Measurements from ENCODE around the gene PM20D1. TPM values are rescaled to one million over a fixed set of nuclear protein-coding genes. Genes with fewer than 3 reads are reported as not detected.

The PM20D1 gene
- total RNA-seq, 1 donor from 2014 or later, result under 0.01 TPM

DNA sequence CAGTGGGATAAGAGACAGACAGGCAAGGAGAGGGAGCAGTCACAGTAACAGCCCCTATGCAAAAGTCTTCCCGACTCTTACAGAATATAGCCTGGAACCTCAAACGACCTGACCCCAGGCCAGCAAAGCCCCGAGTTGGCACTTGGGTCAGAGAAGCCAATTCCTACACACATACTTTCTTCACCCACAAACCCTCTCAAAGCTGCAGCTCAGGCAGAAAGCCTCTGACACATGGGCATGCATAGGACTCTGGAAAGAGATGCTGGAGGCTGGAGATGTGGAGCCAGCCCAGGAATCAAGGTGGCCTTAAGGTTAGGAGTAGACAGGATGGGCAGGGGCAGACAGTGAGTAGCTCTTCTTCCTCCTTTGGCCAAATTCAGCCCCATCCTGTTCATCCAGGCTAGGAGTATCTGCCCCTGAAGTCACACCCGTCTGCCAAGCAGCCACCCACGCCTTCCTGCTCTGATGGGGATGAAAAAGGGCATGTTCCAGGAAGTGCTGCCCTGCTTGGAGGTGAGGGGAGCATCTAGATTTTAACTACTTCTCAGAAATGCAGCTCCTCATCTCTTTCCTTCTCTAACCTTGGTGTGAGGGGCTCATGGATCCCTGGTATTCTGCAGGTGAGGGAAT is 44.7 kb downstream of the PM20D1 start:
- no peak for DNase-seq (ENCODE audit: low read depth in 2 of 2)

DNA sequence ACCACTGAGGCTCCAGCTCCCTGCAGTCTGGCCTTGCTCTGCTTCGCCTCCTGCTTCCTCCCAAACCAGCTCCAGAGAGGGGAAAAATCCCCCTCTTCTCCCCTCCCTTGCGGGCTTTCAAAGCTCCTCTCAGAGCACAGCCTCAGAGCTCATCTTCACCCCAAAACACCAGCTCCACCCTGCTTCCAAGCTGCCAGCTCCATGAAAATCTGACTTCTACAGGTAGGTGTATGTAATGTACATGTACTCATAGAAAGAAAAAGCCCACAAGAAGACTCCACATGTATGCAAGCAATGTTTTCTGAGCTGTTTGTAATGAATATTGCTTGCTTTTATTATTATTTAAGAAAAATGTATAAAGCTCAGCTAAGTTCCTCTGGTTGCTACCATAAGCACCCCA is 45.3 kb downstream of the PM20D1 start:
- no peak for DNase-seq (ENCODE audit: low read depth in 2 of 2)

DNA sequence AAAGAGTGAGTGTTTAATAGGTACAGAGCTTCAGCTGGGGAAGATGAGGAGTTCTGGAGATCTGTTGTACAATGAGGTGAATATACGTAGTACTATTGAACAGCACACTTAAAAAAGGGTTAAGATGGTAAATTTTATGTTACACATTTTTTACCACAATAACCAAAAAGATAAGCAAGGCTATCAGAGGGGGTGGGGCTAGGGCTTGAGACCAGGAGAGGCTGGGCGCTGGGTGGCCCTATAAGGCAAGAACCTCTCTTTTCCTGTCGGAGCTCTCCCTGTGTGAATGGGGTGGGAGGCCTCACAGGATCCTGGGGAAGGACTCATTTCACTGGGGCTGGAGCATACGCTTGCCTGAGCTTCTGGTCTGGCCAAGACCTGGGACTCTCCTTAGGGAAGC is 45.9 kb downstream of the PM20D1 start:
- no peak for DNase-seq (ENCODE audit: low read depth in 2 of 2)

DNA sequence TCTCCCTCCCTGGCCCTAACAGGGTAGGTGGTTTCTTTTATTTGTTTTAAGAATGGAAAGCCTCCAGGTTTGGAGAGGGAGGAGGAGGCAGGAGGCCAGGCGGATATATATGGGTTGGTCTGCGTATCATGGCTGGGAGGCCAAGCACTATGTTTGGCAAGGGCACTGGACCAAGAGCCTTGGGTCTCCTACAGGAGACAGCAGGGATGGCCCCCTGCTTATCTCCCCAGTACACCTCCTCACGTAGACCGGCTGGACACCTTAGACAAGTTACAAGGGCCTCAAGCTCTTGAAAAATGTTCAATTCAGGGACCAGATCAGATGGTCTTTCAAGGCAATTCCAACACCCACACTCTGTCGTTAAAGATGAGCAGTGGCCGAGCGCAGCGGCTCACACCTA is 47.9 kb downstream of the PM20D1 start:
- DNase-seq (ENCODE audit: low read depth in 2 of 2), result no peak

DNA sequence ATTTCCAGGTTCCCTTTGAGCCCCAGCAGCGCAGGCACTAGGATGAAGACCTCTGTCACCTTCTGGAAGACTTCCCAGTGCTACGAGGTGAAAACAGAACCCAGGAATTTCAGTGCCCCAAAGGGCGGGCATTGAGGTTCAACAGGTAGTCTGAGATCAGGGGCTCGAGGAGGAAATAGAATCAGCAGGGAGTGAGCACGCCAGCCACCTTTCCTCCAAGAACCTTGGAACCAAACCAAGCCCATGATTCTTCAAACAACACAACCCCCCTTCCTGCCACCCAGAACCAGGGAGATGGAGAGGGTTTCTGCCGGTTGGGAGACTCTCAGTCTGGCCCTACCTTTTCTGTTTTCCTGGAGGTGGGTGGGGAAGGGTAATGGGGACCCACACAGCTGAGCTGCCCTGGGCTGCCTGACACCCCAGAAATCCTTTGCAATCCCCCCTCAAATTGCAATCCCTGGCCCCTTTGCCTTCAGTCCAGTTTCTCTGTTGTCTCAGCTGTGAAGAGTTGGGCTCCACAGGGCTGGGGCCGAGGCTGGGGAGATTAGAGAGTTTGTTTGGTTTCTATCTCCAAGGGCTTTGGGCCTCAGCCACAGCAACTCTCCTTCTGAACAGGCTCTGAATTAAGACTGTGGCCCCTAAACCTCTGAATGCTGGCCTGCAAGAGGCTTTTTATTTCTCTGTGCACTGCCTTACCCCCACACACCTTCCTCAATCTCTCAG is 48.8 kb downstream of the PM20D1 start:
- no peak for DNase-seq (ENCODE audit: low read depth in 2 of 2)

DNA sequence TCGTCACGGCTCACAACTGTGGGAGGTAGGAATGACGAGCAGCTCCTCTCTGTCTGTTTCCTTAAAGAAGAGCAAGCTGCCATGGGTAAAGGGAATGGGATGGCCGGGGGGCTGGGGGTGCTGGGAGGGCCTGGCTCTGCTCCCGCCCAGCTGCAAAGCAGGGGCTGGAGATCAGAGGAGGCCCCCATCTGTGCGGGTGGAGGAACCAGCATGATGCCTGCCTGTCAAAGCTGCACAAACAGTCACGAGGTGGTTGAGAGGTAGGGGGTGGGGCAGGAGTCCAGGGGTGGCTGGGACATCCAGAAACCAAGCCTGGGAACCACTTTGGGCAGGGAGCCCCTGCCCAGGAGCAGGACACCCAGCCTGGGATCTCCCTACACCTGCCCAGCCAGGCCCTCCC is 49.5 kb downstream of the PM20D1 start:
- DNase-seq (ENCODE audit: low read depth in 2 of 2), result no peak

DNA sequence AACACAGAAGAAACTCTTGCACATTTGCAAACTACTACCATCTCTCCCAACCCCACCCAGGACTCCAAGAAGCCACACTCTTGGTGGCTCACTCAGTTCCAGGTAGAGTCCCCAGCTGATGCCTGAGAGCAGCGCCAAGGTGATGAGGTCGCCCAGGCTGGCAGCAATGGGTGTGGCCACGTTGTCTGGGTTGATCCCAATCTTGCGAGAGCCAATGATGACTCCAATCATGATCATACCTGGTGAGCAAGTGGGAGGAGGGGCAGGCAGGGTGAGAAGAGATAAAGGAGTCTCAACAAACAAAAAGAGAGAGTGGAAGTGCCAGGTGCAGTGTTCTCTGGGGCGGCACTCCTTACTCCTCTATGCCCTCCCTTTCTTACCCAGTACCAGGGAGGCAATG is 51.4 kb downstream of the PM20D1 start:
- DNase-seq (ENCODE audit: low read depth in 2 of 2), result no peak

DNA sequence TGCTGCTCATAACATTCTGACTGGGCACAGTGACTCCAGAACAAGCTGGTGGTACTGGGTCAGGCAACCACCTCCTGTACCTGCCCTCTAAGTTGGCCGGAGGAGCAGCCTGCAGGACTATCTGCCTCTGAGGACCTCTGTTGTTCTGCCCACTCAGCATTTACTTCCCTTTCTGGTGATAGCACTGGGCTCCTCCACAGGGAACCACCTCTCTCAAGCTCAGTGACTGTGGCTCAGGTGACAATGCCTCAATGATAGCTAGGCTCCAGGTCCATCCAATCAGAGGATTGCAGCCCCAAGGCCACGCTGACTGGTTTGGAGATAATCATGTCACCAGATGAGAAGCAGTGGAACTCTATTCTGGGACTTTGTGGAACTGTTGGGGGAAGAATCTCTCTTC is 52.8 kb downstream of the PM20D1 start:
- DNase-seq (ENCODE audit: low read depth in 2 of 2), result no peak

DNA sequence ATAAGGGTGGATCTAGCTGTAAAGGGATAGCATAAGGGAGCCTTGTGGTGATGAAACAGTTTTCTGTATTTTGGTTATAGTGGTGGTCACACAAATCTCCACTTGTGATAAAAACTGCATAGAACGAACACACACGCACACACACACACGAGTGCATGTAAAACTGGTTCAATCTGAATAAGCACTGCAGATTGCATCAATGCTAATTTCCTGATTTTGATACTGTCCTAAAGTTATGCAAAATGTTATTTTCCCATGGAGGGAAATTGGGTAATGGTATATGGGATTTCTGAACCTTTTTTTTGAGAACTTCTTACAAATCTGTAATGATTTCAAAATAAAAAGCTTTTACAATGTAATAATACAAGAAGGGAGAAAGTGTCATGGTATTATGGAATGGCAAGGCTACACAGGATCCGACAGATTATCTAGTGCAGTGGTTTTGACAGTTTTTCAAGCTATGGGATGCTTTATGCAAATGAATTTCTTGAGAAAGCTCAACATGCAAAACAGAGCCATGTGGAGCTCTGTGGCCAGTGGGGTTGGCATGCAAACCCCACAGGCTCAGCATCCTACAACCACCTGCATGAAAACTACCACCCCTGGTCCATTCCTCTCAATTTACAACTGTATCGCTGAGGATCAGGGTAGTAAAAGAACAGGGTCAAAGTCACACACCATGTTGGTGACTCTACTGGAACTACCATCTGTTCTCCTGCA is 55.8 kb downstream of the PM20D1 start:
- no peak for DNase-seq (ENCODE audit: low read depth in 2 of 2)

DNA sequence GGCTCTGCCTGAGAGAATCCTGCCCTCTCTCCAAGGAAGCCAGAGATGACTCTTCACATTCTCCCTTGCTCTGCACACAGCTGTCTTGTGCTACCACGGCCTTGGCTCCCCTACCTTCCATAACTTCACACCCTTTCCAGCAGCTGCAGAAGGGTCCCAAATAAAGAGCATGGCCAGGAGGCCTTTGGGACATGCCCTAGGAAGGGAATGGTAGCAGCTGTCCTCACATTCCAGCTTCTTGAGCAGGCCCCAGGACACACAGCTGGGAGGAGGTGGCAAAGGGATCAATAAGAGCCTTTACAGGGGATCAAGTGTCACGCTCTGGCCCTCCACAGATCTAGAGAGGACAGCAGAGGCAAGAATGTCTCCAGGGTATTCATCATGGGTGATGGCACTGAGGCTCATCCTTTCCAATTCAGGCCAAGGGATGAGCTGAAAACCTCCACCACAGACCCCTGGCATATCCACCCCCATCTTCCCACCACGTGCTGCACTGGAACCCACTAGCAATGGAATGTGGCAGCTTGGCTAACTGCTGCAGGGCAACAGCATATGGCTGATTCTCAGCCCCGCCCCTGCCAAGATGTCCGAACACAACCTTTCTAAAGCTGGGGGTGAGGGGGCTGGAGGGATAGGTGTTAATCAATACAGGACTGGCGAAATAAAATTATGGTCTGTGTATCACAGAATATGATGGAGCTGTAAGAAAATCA is 56.8 kb downstream of the PM20D1 start:
- no peak for DNase-seq (ENCODE audit: low read depth in 2 of 2)

DNA sequence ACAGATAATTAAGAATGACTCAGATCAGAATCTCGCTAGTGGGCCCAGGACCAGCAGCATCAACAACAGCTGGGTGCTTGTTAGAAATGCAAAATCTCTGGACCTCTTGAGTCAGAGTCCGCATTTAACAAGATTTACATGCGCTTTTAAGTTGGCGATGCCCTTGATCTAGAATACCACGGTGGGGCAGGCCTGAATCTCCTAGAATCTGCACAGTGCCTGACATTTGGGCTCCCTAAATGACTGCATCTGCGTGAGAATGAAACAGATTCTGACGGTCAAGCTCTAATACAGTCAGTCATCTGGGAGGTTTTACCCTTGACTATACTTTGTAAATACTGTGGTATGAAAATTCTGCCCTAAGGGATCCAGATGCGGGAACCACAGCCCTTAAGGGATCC is 57.5 kb downstream of the PM20D1 start:
- DNase-seq (ENCODE audit: low read depth in 2 of 2), result no peak

DNA sequence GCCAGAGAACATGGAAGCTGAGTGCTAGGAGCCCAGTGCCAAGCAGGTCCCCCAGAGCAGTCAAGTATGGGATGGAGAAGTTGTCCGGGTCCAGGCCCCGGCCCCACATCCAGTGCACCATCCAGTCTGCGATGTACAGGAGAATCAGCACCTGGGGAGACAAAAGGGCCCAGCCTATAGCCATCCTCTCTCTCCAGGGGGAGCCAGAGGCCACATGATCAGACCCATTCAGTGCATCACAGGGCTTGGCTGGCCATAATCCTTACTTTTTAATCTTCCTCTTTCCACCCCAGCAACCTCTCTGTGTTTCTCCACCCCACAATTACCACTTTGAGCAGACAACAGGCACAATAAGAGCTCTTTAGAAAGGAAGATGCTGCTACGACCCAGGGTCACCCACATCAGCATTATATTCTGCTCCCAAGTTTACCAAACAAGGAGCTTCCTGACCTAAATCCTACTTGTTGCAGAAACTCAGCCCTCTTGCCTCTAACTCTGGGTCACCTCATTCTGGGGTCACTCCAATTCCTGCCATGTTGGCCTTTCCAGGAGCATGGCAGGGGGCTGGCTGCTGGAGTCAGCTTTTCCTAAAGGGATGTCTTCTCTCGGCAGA is 58.3 kb downstream of the PM20D1 start:
- DNase-seq (ENCODE audit: low read depth in 2 of 2), result peak; percentile 39 to 66

DNA sequence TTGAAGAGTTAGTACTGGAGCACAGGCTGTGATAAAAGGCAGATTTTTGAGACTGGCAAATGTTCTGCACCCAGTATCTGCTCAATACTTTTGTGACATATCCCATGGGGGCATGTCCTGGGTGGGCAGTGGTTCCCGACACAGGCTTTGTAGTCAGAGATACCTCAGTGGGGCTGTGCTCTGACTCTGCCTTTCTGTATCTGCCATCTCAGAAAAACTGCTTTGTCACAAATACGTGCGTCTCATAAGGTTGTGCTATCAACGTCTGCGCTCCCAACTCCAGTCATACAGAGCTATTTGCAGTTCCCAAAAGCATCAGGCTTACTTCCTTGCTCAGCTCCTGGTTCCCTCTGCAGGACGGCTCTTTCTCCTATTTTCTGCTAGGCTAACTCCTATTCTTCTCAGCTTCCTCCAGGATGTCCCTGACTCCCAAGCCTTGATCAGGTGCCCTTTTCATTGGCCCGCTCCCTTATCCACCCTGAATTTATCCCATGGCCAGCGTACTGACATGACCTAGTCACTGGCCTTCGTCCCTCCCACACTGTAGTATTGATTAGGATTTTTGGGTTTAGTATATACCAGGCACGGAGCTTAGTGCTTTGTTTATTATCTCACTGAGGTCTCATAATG is 62.5 kb downstream of the PM20D1 start:
- DNase-seq (ENCODE audit: low read depth in 2 of 2), result no peak

DNA sequence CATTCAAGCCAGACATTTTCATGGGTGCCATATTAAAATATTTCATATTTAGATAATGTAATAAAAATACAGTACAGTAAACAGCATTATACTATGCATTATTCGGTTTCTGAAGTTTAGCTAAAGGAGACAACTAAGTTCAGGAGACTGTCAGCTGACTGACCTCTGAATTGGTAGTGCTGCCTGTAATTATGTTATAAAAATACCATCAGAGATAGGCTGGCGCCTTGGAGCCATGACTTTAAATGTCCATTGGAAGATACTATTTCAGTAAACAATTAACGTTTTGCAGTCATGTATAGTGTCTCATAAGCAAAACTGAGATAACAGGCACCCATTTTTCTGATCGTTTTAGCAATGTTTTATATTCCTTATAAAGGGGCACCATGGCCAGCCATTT is 63.3 kb downstream of the PM20D1 start:
- no peak for DNase-seq (ENCODE audit: low read depth in 2 of 2)

DNA sequence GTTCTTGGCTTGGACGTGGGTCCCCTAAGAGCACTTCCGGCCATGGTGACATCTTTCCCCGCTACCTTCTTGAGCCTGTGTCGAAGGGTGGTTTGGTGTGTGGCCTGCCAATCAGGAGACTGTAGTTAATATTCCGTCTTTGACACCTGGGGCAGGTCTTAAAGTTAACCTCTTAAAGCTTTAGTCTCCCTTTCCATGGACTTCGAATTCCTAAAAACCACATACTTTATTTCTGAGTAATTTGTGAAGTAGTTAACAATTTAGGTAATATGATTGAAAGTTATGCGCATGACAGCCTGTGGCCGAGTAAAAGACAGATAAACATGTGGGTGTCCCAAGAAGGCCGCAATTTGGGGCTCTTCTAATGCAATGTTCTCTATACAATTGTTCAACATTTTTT is 64.5 kb downstream of the PM20D1 start:
- no peak for DNase-seq (ENCODE audit: low read depth in 2 of 2)

DNA sequence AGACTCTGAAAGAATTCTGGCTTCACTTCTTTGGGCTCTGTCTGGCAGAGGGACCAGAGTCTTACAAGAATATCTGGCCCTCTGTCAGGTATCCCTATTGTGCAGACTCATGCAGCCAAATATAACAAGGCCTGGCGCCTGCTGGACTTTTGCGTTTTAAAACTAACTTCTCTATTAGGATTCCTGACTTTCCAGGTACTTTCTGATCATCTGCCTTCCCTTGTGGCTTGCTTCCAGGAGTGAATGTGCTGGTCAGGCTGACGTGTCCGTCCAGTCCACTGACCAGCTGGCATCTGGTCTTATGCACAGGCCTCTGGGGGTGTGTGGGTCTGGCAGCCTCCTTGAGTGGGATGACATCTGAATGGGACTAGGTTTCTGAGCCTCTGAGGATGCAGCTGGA is 66.0 kb downstream of the PM20D1 start:
- DNase-seq (ENCODE audit: low read depth in 2 of 2), result no peak

DNA sequence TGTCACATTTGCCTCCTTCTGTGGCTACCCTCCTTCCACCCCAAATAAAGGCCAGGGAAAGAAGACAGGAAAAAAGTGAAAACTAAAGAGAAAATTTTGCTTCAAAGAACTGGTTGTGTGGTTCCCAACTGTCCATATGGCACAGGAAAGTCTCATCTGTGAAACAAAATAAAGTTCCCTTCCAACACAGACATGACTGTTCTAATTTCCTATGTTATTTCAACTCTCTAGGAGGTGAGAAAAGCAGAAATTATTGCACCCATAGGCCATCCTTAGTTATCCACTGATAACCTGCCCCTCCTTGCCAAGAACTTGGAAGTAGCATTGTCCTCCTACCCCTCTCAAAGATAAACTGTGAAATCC is 66.5 kb downstream of the PM20D1 start:
- no peak for DNase-seq (ENCODE audit: low read depth in 2 of 2)

DNA sequence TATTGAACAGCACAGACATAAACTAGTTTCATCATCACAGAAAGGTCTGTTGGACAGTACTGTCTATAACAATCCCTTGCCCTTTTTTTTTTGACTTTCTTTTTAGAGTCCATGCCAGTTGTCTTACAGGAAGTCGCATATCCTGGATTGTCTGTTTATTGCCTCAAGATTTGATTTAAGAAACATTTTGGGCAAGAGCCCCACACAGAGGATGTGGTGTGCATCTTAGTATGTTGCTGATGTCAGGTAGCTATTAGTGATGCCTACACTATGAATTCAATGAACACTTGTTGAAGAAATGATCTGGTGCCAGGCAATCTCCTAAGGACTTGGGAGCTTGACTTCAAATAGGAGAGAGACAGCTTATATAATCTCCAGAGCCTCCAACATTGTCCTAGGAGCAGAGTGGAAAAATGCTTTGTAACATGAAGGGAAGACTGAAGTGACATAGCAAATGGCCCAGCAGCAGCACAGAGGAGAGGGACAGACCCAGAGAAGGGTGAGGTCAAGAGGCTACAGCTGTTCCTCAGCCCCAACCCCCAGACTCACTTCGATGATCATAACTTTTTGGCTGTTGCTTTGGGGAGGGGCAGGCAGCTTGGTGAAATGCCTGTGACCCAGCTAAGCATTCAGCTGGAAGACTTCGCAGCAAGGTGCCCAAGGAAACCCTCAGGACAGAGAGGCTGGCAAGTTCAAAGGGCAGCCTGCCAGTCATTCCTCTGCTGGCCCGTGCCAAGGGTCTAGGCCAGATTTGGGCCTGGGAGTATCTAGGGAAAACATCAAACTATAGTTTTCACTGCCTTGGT is 67.1 kb downstream of the PM20D1 start:
- DNase-seq (ENCODE audit: low read depth in 2 of 2), result no peak

DNA sequence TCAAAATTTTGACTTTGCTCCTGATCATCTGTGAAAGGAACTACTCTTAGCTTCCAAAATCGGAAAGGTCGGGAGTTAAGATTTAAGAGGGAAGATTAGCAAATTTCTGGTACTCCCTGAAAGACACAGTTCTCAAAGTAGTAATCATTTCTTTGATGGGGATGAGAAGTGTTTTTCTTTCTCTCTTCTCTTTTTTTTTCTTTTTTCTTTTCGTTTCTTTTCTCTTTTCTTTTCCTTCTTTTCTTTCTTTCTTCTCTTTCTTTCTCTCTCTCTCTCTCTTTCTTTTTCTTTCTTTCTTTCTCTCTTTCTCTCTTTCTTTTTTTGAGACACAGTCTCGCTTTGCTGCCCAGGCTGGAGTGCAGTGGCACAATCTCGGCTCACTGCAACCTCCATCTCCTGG is 69.6 kb downstream of the PM20D1 start:
- DNase-seq (ENCODE audit: low read depth in 2 of 2), result no peak
